Transverse colon (tissue), 4 donors: ENCODE results near the gene HS3ST3A1.

Experiments used
- CTCF ChIP-seq, 5 experiments: fragments of 200-600 bp in 3 of 5; fragments of 450-650 bp in 2 of 5; sonication (generic) in 3 of 5; IDR thresholded peaks; 1 replicate in 2 of 5; 2 replicates in 3 of 5; pipeline ENCODE4 v1.5.1; 2016 to 2017; ENCODE audit warnings: antibody characterized with exemption in 5 of 5, inconsistent platforms in 3 of 5, mild to moderate bottlenecking in 2 of 5, moderate library complexity in 1 of 5
- EP300 ChIP-seq: sonication (generic); formaldehyde crosslinking; IDR thresholded peaks from one replicate; pipeline ENCODE4 v1.6.1; 2017; ENCODE audit warnings: antibody characterized with exemption, low read depth
- POLR2A ChIP-seq: fragments of 450-650 bp; IDR thresholded peaks from one replicate; pipeline ENCODE4 v1.6.1; 2016; ENCODE audit warnings: antibody characterized with exemption, mild to moderate bottlenecking, moderate library complexity
- POLR2AphosphoS5 ChIP-seq, 3 donors: sonication (generic); formaldehyde crosslinking; IDR thresholded peaks; one replicate each; pipeline ENCODE4 v1.6.1; 2016; ENCODE audit warnings: antibody characterized with exemption in 3 of 3

GRCh38 chr17:13583996-13584700 is 17.6 kb downstream of the HS3ST3A1 start:
- TF ChIP-seq POLR2A, result no peak
- TF ChIP-seq CTCF (IDR thresholded peaks at IDR 0.05), result no peak
- TF ChIP-seq POLR2AphosphoS5 (IDR thresholded peaks at IDR 0.05), result no peak
- TF ChIP-seq EP300, result no peak
